Measurements from ENCODE around the gene SELENOO. TPM values are rescaled to one million over a fixed set of nuclear protein-coding genes. Genes with fewer than 3 reads are reported as not detected.

SELENOO gene
- total RNA-seq, 1 experiment from 2014 or later, result 19.0 TPM

GRCh38 chr22:50153056-50153755 lies 47.6 kb upstream of the SELENOO start:
- Mint-ChIP-seq H3K4me3 (no peak overlapping the region), H3K9me3 (no peaks in the 10 kb centered on the region), H3K27ac (no peak overlapping the region), H3K4me1 (no peaks in the 10 kb centered on the region; a peak in 1 of 4 replicates), H3K27me3 (ENCODE audit: low read depth) (peaks cover 20% of the 10 kb centered on the region), H3K36me3 (ENCODE audit: insufficient read depth in 1 of 3, low read depth in 3 of 3) (no peaks in the 10 kb centered on the region)
- no peaks in the 10 kb centered on the region for H3K27me3 ChIP-seq (ENCODE audit: insufficient read depth, low read length)
- no peak overlapping the region for H3T11ph ChIP-seq (ENCODE audit: low read length)
- no peak overlapping the region for H2AFZ ChIP-seq (ENCODE audit: low read length)
- no peak overlapping the region for H4K91ac ChIP-seq (ENCODE audit: insufficient read length, low read depth, low read length)
- peaks cover 4% of the 10 kb centered on the region for H3K23me2 ChIP-seq (ENCODE audit: insufficient read length, low read depth, low read length, poor library complexity, severe bottlenecking)
- H3K9ac ChIP-seq (ENCODE audit: extremely low read depth, insufficient read length, low read length), result no peak overlapping the region
- H2BK5ac ChIP-seq (ENCODE audit: insufficient read length, low read length), result no peak overlapping the region
- H2AK5ac ChIP-seq (ENCODE audit: insufficient read length, low read length), result no peak overlapping the region
- H2BK12ac ChIP-seq (ENCODE audit: insufficient read length, low read depth, low read length), result no peak overlapping the region
- DNase-seq, result no peak
- no peak overlapping the region for H3K18ac ChIP-seq (ENCODE audit: insufficient read length, low read depth, low read length)
- H3K79me2 ChIP-seq (ENCODE audit: insufficient read depth, low read length), result no peaks in the 10 kb centered on the region
- no peaks in the 10 kb centered on the region for H4K20me1 ChIP-seq (ENCODE audit: control insufficient read depth, insufficient read depth, insufficient read length)
- no peak overlapping the region for H4K5ac ChIP-seq (ENCODE audit: insufficient read length, low read depth, low read length)
- no peak overlapping the region for H2BK15ac ChIP-seq (ENCODE audit: low read depth, low read length)
- no peak overlapping the region for H4K8ac ChIP-seq (replicated peaks; ENCODE audit: insufficient read length, low read depth, low read length)
- H3K4me2 ChIP-seq (ENCODE audit: insufficient read depth, insufficient read length, low read length), result no peak overlapping the region
- H3K79me1 ChIP-seq (ENCODE audit: insufficient read depth, low read depth, low read length, poor library complexity, severe bottlenecking), result no peaks in the 10 kb centered on the region
- no peak overlapping the region for H3K56ac ChIP-seq (ENCODE audit: insufficient read length, low read depth, low read length)
- no peak overlapping the region for H3K27ac ChIP-seq (ENCODE audit: insufficient read length, low read depth, low read length)
- H3K23ac ChIP-seq (ENCODE audit: insufficient read length, low read depth, low read length), result no peak overlapping the region
- no peak overlapping the region for H3K14ac ChIP-seq (ENCODE audit: insufficient read depth, low read length)
- no CpG with 5 or more reads among the region's 25 CpGs for WGBS (ENCODE audit: extremely low coverage, insufficient read length, low lambda C conversion rate)
- H3K4ac ChIP-seq (ENCODE audit: low read depth, low read length), result no peak overlapping the region
- H2BK20ac ChIP-seq (ENCODE audit: low read depth, low read length, poor library complexity, severe bottlenecking), result no peak overlapping the region
- no peak for TF ChIP-seq CTCF (conservative IDR thresholded peaks at IDR 0.05)
- H3K9me3 ChIP-seq (ENCODE audit: control insufficient read depth, low read depth, low read length), result no peaks in the 10 kb centered on the region
- H2BK120ac ChIP-seq (ENCODE audit: low read depth, low read length, poor library complexity, severe bottlenecking), result no peak overlapping the region
- no peaks in the 10 kb centered on the region for H3K4me1 ChIP-seq (ENCODE audit: insufficient read depth, low read length)

Measured in H9 (cell line).